Measurements from ENCODE around the gene ALDH1L1. TPM values are rescaled to one million over a fixed set of nuclear protein-coding genes. Genes with fewer than 3 reads are reported as not detected.

The ALDH1L1 gene
- total and polyA plus RNA-seq, 9 of the 15 experiments (the other 6 are each of a cell fraction or from before 2014, with no cell fraction given): 0.06 to 1.9 (median 0.57) TPM; not detected in 1

GRCh38 chr3:126184465-126185000, 4.1 kb upstream of the ALDH1L1 start:
- TF ChIP-seq MAFG (tag; conservative IDR thresholded peaks at IDR 0.05): peak; percentile 95
- TF ChIP-seq MAFF (IDR thresholded peaks at IDR 0.05; ENCODE audit: low read length): peak; percentile 84
- peak; percentile 96 for TF ChIP-seq ZNF316 (IDR thresholded peaks at IDR 0.05)
- peak; percentile 49; the same call in 1 of the 2 replicates for TF ChIP-seq NFE2 (IDR thresholded peaks at IDR 0.05; ENCODE audit: low read depth)
- TF ChIP-seq SMAD1 (IDR thresholded peaks at IDR 0.05; ENCODE audit: low read depth, low read length, partially characterized antibody): no peak
- peak; percentile 80 for TF ChIP-seq MAFK (IDR thresholded peaks at IDR 0.05; ENCODE audit: low read length)
- TF ChIP-seq ZNF23 (CRISPR knock-in tag; IDR thresholded peaks at IDR 0.05): no peak
- peak; percentile 69; the same call in 1 of the 2 replicates for TF ChIP-seq FOXJ2 (tag; IDR thresholded peaks at IDR 0.05)
- TF ChIP-seq C11orf30 (IDR thresholded peaks at IDR 0.05; ENCODE audit: low read depth): peak; percentile 96
- FAIRE-seq: no peak
- H3K9ac ChIP-seq (ENCODE audit: insufficient read depth in 1 of 2, low read depth in 2 of 2, low read length in 2 of 2): no peak overlapping the region
- intact Hi-C loops (cut with micrococcal nuclease): no loop called here
- no peaks in the 10 kb centered on the region; a peak in 1 of 5 replicates for H3K4me1 ChIP-seq (replicated peaks in 1 of 2; ENCODE audit: control insufficient read depth in 2 of 2, insufficient read depth in 2 of 2, low read length in 2 of 2)
- no TSS peak for BruUV-seq (replicated peaks)
- H3K4me2 ChIP-seq (ENCODE audit: insufficient read depth, low read length): no peak overlapping the region
- WGBS (ENCODE audit: insufficient coverage, low coverage, missing lambda C conversion rate): 6% methylated on average over 6 of the region's 6 CpGs
- H2AFZ ChIP-seq (ENCODE audit: low read depth, low read length): no peak overlapping the region
- H3K9me1 ChIP-seq (ENCODE audit: control insufficient read depth, insufficient read depth, low read length): no peaks in the 10 kb centered on the region
- H3K27me3 ChIP-seq (ENCODE audit: control insufficient read depth in 2 of 2, insufficient read depth in 2 of 2, low read length in 2 of 2): peaks cover 0 to 9% of the 10 kb centered on the region in 2 experiments; a peak in 2 of 5 replicates
- no peaks in the 10 kb centered on the region for H3K79me2 ChIP-seq (ENCODE audit: control insufficient read depth, insufficient read depth, low read length)
- no peaks in the 10 kb centered on the region for H3K36me3 ChIP-seq (ENCODE audit: control insufficient read depth, insufficient read depth, low read length)
- CTCF ChIA-PET (ENCODE audit: low intra/inter-chr PET ratio): no interaction called here
- in situ Hi-C loops (cut with MboI): no loop called here
- H3K9me3 ChIP-seq (replicated peaks; ENCODE audit: control insufficient read depth, insufficient read depth, low read depth, low read length): no peaks in the 10 kb centered on the region
- POLR2A ChIA-PET: interaction anchor here (0.7 kb wide), 1 partner anchor 239 kb away, joined by 3 read pairs; no protein-coding TSS in a partner anchor
- H4K20me1 ChIP-seq (replicated peaks; ENCODE audit: control insufficient read depth, insufficient read depth, low read length): no peaks in the 10 kb centered on the region
- H3K27ac ChIP-seq (ENCODE audit: extremely low read depth, low read depth, low read length): no peak overlapping the region
- H3K4me3 ChIP-seq: no peak overlapping the region
- no peak for ATAC-seq
- no peak for DNase-seq (ENCODE audit: extremely low read depth in 1 of 4, low spot score in 3 of 4)
